ENCODE data around the gene MND1. TPM values are rescaled to one million over a fixed set of nuclear protein-coding genes. Genes with fewer than 3 reads are reported as not detected.

MND1 gene
- total RNA-seq, 1 experiment from 2014 or later, result 7.9 TPM

GRCh38 chr4:153375303-153375702, 30.8 kb downstream of the MND1 start:
- no peak overlapping the region for H3K4me3 ChIP-seq (ENCODE audit: low read length)
- ChIA-PET CTCF (no interaction called here), POLR2A (ENCODE audit: unreplicated experiment) (no interaction called here)
- no peaks in the 10 kb centered on the region for H3K79me2 ChIP-seq (ENCODE audit: low read length)
- no peaks in the 10 kb centered on the region for H3K9me2 ChIP-seq (replicated peaks; ENCODE audit: low read length)
- TF ChIP-seq EZH2 (IDR thresholded peaks at IDR 0.05; ENCODE audit: low read length, unreplicated experiment) (no peak), CTCF (conservative IDR thresholded peaks at IDR 0.05; ENCODE audit: low read depth, low read length) (no peak), EZH2phosphoT487 (IDR thresholded peaks at IDR 0.05; ENCODE audit: borderline replicate concordance, low read length) (no peak)
- ATAC-seq, result no peak
- H3K27me3 ChIP-seq (ENCODE audit: low read length), result no peaks in the 10 kb centered on the region
- no peaks in the 10 kb centered on the region for H4K20me1 ChIP-seq (ENCODE audit: low read length)
- no peaks in the 10 kb centered on the region for H3F3A ChIP-seq (ENCODE audit: low read length, unreplicated experiment)
- H3K9ac ChIP-seq (ENCODE audit: low read length), result no peak overlapping the region
- BruUV-seq (replicated peaks), result no TSS peak
- H3K4me1 ChIP-seq (ENCODE audit: insufficient read depth, low read length), result no peaks in the 10 kb centered on the region
- no peak for DNase-seq
- H3K36me3 ChIP-seq (ENCODE audit: low read depth, low read length), result no peaks in the 10 kb centered on the region; the same call in 1 of the 2 replicates
- no peak overlapping the region for H3K27ac ChIP-seq (ENCODE audit: low read length)
- no peaks in the 10 kb centered on the region for H3K9me3 ChIP-seq (ENCODE audit: low read length)
- intact Hi-C loops (cut with micrococcal nuclease), result no loop called here
- no peak overlapping the region for H3K4me2 ChIP-seq (ENCODE audit: low read length)
- no peak overlapping the region for H2AFZ ChIP-seq (ENCODE audit: low read length)

GRCh38 chr4:153383131-153383530, 38.6 kb downstream of the MND1 start:
- Histone ChIP-seq H3K4me2 (ENCODE audit: low read length) (no peak overlapping the region), H3K27ac (ENCODE audit: low read length) (no peak overlapping the region), H3K9ac (ENCODE audit: low read length) (no peak overlapping the region), H3K36me3 (ENCODE audit: low read depth, low read length) (no peaks in the 10 kb centered on the region), H3K9me2 (replicated peaks; ENCODE audit: low read length) (no peaks in the 10 kb centered on the region), H2AFZ (ENCODE audit: low read length) (no peak overlapping the region), H3K27me3 (ENCODE audit: low read length) (no peaks in the 10 kb centered on the region), H3K4me1 (ENCODE audit: insufficient read depth, low read length) (no peaks in the 10 kb centered on the region), H3F3A (ENCODE audit: low read length, unreplicated experiment) (no peaks in the 10 kb centered on the region), H3K79me2 (ENCODE audit: low read length) (no peaks in the 10 kb centered on the region), H3K9me3 (ENCODE audit: low read length) (no peaks in the 10 kb centered on the region), H3K4me3 (ENCODE audit: low read length) (no peak overlapping the region), H4K20me1 (ENCODE audit: low read length) (no peaks in the 10 kb centered on the region)
- no peak for ATAC-seq
- intact Hi-C loops (cut with micrococcal nuclease), result no loop called here
- CTCF ChIA-PET, result no interaction called here
- no peak for TF ChIP-seq CTCF (conservative IDR thresholded peaks at IDR 0.05; ENCODE audit: low read depth, low read length)
- TF ChIP-seq EZH2 (IDR thresholded peaks at IDR 0.05; ENCODE audit: low read length, unreplicated experiment), result no peak
- no peak for TF ChIP-seq EZH2phosphoT487 (IDR thresholded peaks at IDR 0.05; ENCODE audit: borderline replicate concordance, low read length)
- POLR2A ChIA-PET (ENCODE audit: unreplicated experiment), result no interaction called here
- BruUV-seq (replicated peaks), result no TSS peak
- no peak for DNase-seq

GRCh38 chr4:153384160-153384559, 39.7 kb downstream of the MND1 start:
- H4K20me1 ChIP-seq (ENCODE audit: low read length), result no peaks in the 10 kb centered on the region
- no peak overlapping the region for H3K27ac ChIP-seq (ENCODE audit: low read length)
- H3F3A ChIP-seq (ENCODE audit: low read length, unreplicated experiment), result no peaks in the 10 kb centered on the region
- BruUV-seq (replicated peaks), result no TSS peak
- no peaks in the 10 kb centered on the region for H3K27me3 ChIP-seq (ENCODE audit: low read length)
- H3K9ac ChIP-seq (ENCODE audit: low read length), result no peak overlapping the region
- no peak for TF ChIP-seq EZH2phosphoT487 (IDR thresholded peaks at IDR 0.05; ENCODE audit: borderline replicate concordance, low read length)
- no peak for TF ChIP-seq CTCF (conservative IDR thresholded peaks at IDR 0.05; ENCODE audit: low read depth, low read length)
- no peak for TF ChIP-seq EZH2 (IDR thresholded peaks at IDR 0.05; ENCODE audit: low read length, unreplicated experiment)
- no peak overlapping the region for H3K4me2 ChIP-seq (ENCODE audit: low read length)
- H3K9me2 ChIP-seq (replicated peaks; ENCODE audit: low read length), result no peaks in the 10 kb centered on the region
- ChIA-PET POLR2A (ENCODE audit: unreplicated experiment) (no interaction called here), CTCF (no interaction called here)
- DNase-seq (no peak), ATAC-seq (no peak)
- no peaks in the 10 kb centered on the region for H3K9me3 ChIP-seq (ENCODE audit: low read length)
- no peak overlapping the region for H3K4me3 ChIP-seq (ENCODE audit: low read length)
- no peak overlapping the region for H2AFZ ChIP-seq (ENCODE audit: low read length)
- H3K36me3 ChIP-seq (ENCODE audit: low read depth, low read length), result no peaks in the 10 kb centered on the region
- intact Hi-C loops (cut with micrococcal nuclease), result no loop called here
- no peaks in the 10 kb centered on the region for H3K4me1 ChIP-seq (ENCODE audit: insufficient read depth, low read length)
- H3K79me2 ChIP-seq (ENCODE audit: low read length), result no peaks in the 10 kb centered on the region
